MM.1S (cell line): ENCODE measurements around the gene LASP1NB.

Experiments used
- EZH2 ChIP-seq: fragments of 300-600 bp; sonication (generic); optimal IDR thresholded peaks from 2 replicates; pipeline ENCODE3; 2017; ENCODE audit warnings: low read depth, mild to moderate bottlenecking, antibody characterized with exemption, low read length, mixed read lengths
- TF ChIP-seq, protein P1 (sequence below): fragments of 300-600 bp; sonication (generic); IDR thresholded peaks from 2 replicates; pipeline ENCODE4 v1.5.1; 2016; ENCODE audit warnings: antibody characterized with exemption, low read length, mixed read lengths

- TF ChIP-seq, protein P1, sequence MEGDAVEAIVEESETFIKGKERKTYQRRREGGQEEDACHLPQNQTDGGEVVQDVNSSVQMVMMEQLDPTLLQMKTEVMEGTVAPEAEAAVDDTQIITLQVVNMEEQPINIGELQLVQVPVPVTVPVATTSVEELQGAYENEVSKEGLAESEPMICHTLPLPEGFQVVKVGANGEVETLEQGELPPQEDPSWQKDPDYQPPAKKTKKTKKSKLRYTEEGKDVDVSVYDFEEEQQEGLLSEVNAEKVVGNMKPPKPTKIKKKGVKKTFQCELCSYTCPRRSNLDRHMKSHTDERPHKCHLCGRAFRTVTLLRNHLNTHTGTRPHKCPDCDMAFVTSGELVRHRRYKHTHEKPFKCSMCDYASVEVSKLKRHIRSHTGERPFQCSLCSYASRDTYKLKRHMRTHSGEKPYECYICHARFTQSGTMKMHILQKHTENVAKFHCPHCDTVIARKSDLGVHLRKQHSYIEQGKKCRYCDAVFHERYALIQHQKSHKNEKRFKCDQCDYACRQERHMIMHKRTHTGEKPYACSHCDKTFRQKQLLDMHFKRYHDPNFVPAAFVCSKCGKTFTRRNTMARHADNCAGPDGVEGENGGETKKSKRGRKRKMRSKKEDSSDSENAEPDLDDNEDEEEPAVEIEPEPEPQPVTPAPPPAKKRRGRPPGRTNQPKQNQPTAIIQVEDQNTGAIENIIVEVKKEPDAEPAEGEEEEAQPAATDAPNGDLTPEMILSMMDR, result no peak
- TF ChIP-seq EZH2, result no peak
These were observed 40.2 kb upstream of the LASP1NB start for GRCh38 chr17:38885044-38885727.
